ENCODE data around the gene C1orf146.
"Not testable (repeated sequence)": the region's sequence is repeated elsewhere in the genome, so short reads cannot be mapped to it uniquely, and the experiment has no call there.

C1orf146 gene

GRCh38 chr1:92262516-92262915, 44.8 kb downstream of the C1orf146 start:
- peaks cover 33% of the 10 kb centered on the region for H3K36me3 ChIP-seq (ENCODE audit: control insufficient read depth, insufficient read depth, low read length)
- H3K4me3 ChIP-seq (ENCODE audit: insufficient read depth, low read depth, low read length), result no peak overlapping the region
- 96 to 100% methylated on average over 3 of the region's 3 CpGs for WGBS, 2 experiments

DNA sequence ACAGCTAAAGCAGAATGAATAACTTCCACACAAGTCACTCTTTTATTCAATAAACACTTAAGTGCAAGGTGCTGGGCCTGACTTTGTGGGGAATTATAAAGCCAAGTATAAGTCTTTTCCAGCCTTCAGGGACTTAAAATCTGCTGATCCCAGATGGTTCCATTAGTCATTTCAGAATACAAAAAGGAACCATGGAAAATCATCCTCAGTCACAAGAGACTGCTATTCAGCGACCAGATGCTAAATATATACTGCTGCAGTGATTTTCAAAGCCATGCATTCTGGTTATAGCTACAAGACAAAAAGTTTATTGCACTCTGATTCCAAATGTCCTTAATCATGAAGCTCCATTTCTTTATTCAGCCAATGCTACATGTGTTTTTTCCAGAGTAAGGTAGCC, 55.3 kb downstream of the C1orf146 start:
- H3K27me3 ChIP-seq (ENCODE audit: control insufficient read depth, insufficient read depth, low read length, poor library complexity, severe bottlenecking), result no peaks in the 10 kb centered on the region
- H3K36me3 ChIP-seq (ENCODE audit: control insufficient read depth, insufficient read depth, low read length), result peaks cover 16% of the 10 kb centered on the region

More at GRCh38 chr1:92262516-92262915, 44.8 kb downstream of the C1orf146 start:
- H3K27me3 ChIP-seq (ENCODE audit: control insufficient read depth, insufficient read depth, low read length, poor library complexity, severe bottlenecking), result no peaks in the 10 kb centered on the region
- H3K9me3 ChIP-seq (ENCODE audit: control insufficient read depth, low read length), result no peaks in the 10 kb centered on the region
- H3K27ac ChIP-seq (ENCODE audit: insufficient read depth, low read depth, low read length, poor library complexity, severe bottlenecking), result no peak overlapping the region
- H3K4me1 ChIP-seq (ENCODE audit: control insufficient read depth, insufficient read depth, low read length), result no peaks in the 10 kb centered on the region

DNA sequence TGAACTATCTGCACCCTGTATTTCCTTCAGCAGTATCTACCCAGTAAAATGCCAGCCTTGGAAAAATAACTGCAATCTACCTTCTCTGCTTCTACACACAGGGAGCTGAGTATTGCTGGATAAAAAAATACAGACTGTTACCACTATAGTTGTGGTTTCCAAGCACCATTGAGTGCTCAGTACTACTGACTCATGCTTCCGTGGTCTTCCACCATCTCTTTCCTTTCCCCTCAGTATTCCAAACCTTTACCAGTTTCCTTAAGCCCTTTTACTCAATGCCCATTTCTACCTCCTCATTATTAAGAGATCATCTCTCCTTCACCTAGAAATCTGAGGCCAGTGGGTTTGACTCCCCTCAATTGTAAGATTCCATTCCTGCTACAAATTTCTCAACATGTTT, 57.2 kb downstream of the C1orf146 start:
- H3K36me3 ChIP-seq (ENCODE audit: control insufficient read depth, insufficient read depth, low read length), result peaks cover 24% of the 10 kb centered on the region

More for the DNA sequence above, 55.3 kb downstream of the C1orf146 start:
- no peaks in the 10 kb centered on the region for H3K9me3 ChIP-seq (ENCODE audit: control insufficient read depth, low read length)
- H3K27ac ChIP-seq (ENCODE audit: insufficient read depth, low read depth, low read length, poor library complexity, severe bottlenecking), result no peak overlapping the region
- no peak overlapping the region for H3K4me3 ChIP-seq (ENCODE audit: insufficient read depth, low read depth, low read length)
- H3K4me1 ChIP-seq (ENCODE audit: control insufficient read depth, insufficient read depth, low read length), result no peaks in the 10 kb centered on the region
- WGBS, 2 experiments, result 82 to 95% methylated on average over 1 of the region's 1 CpG

GRCh38 chr1:92276082-92276481, 58.4 kb downstream of the C1orf146 start:
- Histone ChIP-seq H3K9me3 (ENCODE audit: control insufficient read depth, low read length) (no peaks in the 10 kb centered on the region), H3K4me3 (ENCODE audit: insufficient read depth, low read depth, low read length) (no peak overlapping the region), H3K27ac (ENCODE audit: insufficient read depth, low read depth, low read length, poor library complexity, severe bottlenecking) (no peak overlapping the region), H3K4me1 (ENCODE audit: control insufficient read depth, insufficient read depth, low read length) (no peaks in the 10 kb centered on the region), H3K36me3 (ENCODE audit: control insufficient read depth, insufficient read depth, low read length) (peaks cover 24% of the 10 kb centered on the region), H3K27me3 (ENCODE audit: control insufficient read depth, insufficient read depth, low read length, poor library complexity, severe bottlenecking) (no peaks in the 10 kb centered on the region)
- WGBS, 2 experiments, result 83 to 96% methylated on average over 3 of the region's 3 CpGs

More for the DNA sequence above, 57.2 kb downstream of the C1orf146 start:
- Histone ChIP-seq H3K4me3 (ENCODE audit: insufficient read depth, low read depth, low read length) (no peak overlapping the region), H3K27me3 (ENCODE audit: control insufficient read depth, insufficient read depth, low read length, poor library complexity, severe bottlenecking) (no peaks in the 10 kb centered on the region), H3K27ac (ENCODE audit: insufficient read depth, low read depth, low read length, poor library complexity, severe bottlenecking) (no peak overlapping the region), H3K9me3 (ENCODE audit: control insufficient read depth, low read length) (no peaks in the 10 kb centered on the region), H3K4me1 (ENCODE audit: control insufficient read depth, insufficient read depth, low read length) (no peaks in the 10 kb centered on the region)
- WGBS, 2 experiments, result 94 to 100% methylated on average over 1 of the region's 1 CpG

GRCh38 chr1:92277105-92277723, 59.5 kb downstream of the C1orf146 start:
- H3K27me3 ChIP-seq (ENCODE audit: control insufficient read depth, insufficient read depth, low read length, poor library complexity, severe bottlenecking), result no peaks in the 10 kb centered on the region
- WGBS, 2 experiments, result 83 to 93% methylated on average over 4 of the region's 4 CpGs
- no peak overlapping the region for H3K4me3 ChIP-seq (ENCODE audit: insufficient read depth, low read depth, low read length)
- H3K4me1 ChIP-seq (ENCODE audit: control insufficient read depth, insufficient read depth, low read length), result no peaks in the 10 kb centered on the region
- no peaks in the 10 kb centered on the region for H3K9me3 ChIP-seq (ENCODE audit: control insufficient read depth, low read length)
- no peak overlapping the region for H3K27ac ChIP-seq (ENCODE audit: insufficient read depth, low read depth, low read length, poor library complexity, severe bottlenecking)
- peaks cover 17% of the 10 kb centered on the region for H3K36me3 ChIP-seq (ENCODE audit: control insufficient read depth, insufficient read depth, low read length)

DNA sequence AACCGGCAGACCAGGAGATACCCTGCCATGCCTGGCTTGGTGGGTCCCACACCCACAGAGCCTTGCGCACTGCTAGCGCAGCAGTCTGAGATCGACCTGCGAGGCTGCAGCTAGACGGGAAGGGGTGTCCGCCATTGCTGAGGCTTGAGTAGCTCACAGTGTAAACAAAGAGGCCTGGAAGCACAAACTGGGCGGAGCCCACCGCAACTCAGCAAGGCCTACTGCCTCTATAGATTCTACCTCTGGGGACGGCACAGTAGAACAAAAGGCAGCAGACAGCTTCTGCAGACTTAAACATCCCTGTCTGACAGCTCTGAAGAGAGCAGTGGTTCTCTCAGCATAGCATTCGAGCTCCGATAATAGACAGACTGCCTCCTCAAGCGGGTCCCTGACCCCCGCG, 62.1 kb downstream of the C1orf146 start:
- H3K4me3 ChIP-seq (ENCODE audit: insufficient read depth, low read depth, low read length); H3K27ac ChIP-seq (ENCODE audit: insufficient read depth, low read depth, low read length, poor library complexity, severe bottlenecking); H3K4me1 ChIP-seq (ENCODE audit: control insufficient read depth, insufficient read depth, low read length); H3K9me3 ChIP-seq (ENCODE audit: control insufficient read depth, low read length); H3K27me3 ChIP-seq (ENCODE audit: control insufficient read depth, insufficient read depth, low read length, poor library complexity, severe bottlenecking): not testable (repeated sequence)
- WGBS, 2 experiments, result 86 to 87% methylated on average over 15 of the region's 15 CpGs
- H3K36me3 ChIP-seq (ENCODE audit: control insufficient read depth, insufficient read depth, low read length), result peaks cover 17% of the 10 kb centered on the region

DNA sequence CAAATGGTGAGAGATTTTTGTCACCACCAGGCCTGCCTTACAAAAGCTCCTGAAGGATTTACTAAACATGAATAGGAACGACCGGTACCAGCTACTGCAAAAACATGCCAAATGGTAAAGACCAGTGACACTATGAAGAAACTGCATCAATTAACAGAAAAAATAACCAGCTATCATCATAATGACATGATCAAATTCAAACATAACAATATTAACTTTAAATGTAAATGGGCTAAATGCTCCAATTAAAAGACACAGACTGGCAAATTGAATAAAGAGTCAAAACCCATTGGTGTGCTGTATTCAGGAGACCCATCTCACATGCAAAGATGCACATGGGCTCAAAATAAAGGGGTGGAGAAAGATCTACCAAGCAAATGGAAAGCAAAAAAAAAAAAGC, 63.7 kb downstream of the C1orf146 start:
- not testable (repeated sequence) for H3K27me3 ChIP-seq (ENCODE audit: control insufficient read depth, insufficient read depth, low read length, poor library complexity, severe bottlenecking); H3K27ac ChIP-seq (ENCODE audit: insufficient read depth, low read depth, low read length, poor library complexity, severe bottlenecking); H3K9me3 ChIP-seq (ENCODE audit: control insufficient read depth, low read length); H3K4me1 ChIP-seq (ENCODE audit: control insufficient read depth, insufficient read depth, low read length); H3K4me3 ChIP-seq (ENCODE audit: insufficient read depth, low read depth, low read length)
- peaks cover 14% of the 10 kb centered on the region for H3K36me3 ChIP-seq (ENCODE audit: control insufficient read depth, insufficient read depth, low read length)
- 87 to 94% methylated on average over 2 of the region's 2 CpGs for WGBS, 2 experiments

- Histone ChIP-seq H3K27me3 (ENCODE audit: control insufficient read depth, insufficient read depth, low read length, poor library complexity, severe bottlenecking) (no peaks in the 10 kb centered on the region), H3K36me3 (ENCODE audit: control insufficient read depth, insufficient read depth, low read length) (peaks cover 19% of the 10 kb centered on the region), H3K9me3 (ENCODE audit: control insufficient read depth, low read length) (no peaks in the 10 kb centered on the region), H3K4me1 (ENCODE audit: control insufficient read depth, insufficient read depth, low read length) (no peaks in the 10 kb centered on the region), H3K4me3 (ENCODE audit: insufficient read depth, low read depth, low read length) (no peak overlapping the region), H3K27ac (ENCODE audit: insufficient read depth, low read depth, low read length, poor library complexity, severe bottlenecking) (no peak overlapping the region)
- WGBS, 2 experiments, result 82 to 92% methylated on average over 3 of the region's 3 CpGs
Measured at GRCh38 chr1:92291372-92291999, 73.8 kb downstream of the C1orf146 start.

Data from ectodermal cell (in vitro differentiated cells).